AML-193 (cell line): ENCODE data around the gene C2CD4C.
"Not testable (repeated sequence)": the region's sequence is repeated elsewhere in the genome, so short reads cannot be mapped to it uniquely, and the experiment has no call there.

Source experiments
- DNase-seq, 2 experiments: peaks; one replicate each; lab custom pipeline; 2025; lab: John Stamatoyannopoulos, UW

Gene C2CD4C

GRCh38 chr19:398719-399118, 10.2 kb downstream of the C2CD4C start:
- DNase-seq = no peak

GRCh38 chr19:397941-398706, 10.8 kb downstream of the C2CD4C start:
- DNase-seq = no peak

DNA sequence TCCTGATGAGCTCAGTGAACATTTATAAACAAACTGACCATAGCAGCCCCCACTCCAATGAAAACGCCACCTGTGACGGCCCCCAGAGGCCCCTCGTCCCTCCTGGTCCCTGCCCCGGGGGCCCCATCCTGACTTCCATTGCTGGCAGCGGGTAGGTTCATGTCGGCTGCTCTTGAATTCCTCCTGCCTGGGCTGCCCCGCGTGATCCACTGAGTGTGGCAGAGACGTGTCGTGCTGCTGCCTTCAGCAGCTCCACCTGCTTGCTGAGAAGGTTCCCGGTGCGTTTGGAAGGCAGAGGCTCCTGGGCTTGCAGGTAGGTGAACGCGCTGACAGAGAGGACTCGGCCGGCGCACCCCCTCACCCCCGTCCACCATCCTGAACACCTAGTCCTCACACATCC, 11.6 kb downstream of the C2CD4C start:
- DNase-seq = no peak

GRCh38 chr19:395467-395866, 13.5 kb downstream of the C2CD4C start:
- DNase-seq = no peak

DNA sequence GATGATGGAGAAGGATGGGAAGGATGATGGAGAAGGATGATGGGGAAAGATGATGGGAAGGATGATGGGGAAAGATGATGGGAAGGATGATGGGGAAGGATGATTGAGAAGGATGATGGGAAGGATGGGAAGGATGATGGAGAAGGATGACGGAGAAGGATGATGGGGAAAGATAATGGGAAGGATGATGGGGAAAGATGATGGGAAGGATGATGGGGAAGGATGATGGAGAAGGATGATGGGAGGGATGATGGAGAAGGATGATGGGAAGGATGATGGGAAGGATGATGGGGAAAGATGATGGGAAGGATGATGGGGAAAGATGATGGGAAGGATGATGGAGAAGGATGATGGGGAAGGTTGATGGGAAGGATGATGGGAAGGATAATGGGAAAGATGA, 14.1 kb downstream of the C2CD4C start:
- not testable (repeated sequence) for DNase-seq

DNA sequence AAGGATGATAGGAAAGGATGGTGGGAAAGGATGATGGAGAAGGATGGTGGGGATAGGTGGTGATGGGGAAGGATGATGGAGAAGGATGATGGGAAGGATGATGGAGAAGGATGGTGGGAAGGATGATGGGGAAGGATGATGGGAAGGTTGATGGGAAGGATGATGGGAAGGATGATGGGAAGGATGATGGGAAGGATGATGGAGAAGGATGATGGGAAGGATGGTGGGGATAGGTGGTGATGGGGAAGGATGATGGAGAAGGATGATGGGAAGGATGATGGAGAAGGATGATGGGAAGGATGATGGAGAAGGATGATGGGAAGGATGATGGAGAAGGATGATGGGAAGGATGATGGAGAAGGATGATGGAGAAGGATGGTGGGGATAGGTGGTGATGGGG, 15.4 kb downstream of the C2CD4C start:
- DNase-seq = not testable (repeated sequence)

- no peak for DNase-seq
Observed at GRCh38 chr19:392375-392970, 16.5 kb downstream of the C2CD4C start.

DNA sequence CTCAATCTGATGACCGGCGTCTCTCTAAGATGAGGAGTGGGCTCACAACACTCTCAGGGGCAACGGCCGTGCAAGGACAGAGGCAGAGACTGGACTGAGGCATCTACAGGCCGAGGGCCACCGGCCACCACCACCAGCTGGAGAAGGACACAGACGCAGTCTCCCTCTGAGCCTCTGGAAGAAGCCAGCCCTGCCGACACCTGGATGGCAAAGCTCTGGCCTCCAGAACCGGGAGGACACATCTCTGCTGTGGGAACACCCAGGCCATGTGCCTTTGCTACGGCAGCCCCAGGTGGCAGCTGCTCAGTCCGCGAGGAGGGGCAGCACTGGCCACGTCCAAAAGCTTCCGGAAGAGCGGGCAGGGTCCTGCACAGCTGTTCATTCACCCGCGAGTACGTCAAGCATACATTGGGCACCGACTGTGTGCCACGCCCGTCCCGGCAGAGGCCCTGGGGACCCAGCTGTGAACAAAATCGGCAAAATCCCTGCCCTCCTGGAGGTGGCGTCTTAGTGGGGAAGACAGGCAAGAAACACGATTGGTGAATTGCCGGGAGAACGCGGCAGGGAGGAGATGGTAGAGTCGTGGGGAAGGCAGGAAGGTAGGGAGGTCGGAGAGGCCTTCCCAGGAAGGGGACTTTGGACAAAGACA, 17.1 kb downstream of the C2CD4C start:
- DNase-seq = no peak

DNA sequence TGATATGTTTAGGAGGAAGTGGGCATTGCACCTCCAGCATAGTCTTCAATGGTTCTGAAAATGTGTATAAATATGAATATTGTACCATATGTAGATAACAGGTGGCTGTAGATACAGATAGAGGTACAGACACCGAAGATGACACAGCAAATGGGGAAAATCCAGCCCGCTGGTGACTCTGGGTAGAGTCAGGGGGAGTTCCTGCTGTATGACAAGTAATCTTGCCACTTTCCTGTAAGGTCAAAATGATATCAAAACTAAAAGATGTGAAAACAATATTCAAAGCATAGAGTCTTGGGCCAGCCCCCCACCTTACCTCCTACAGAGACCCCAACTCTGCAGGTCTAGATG, 17.8 kb downstream of the C2CD4C start:
- DNase-seq = no peak

DNA sequence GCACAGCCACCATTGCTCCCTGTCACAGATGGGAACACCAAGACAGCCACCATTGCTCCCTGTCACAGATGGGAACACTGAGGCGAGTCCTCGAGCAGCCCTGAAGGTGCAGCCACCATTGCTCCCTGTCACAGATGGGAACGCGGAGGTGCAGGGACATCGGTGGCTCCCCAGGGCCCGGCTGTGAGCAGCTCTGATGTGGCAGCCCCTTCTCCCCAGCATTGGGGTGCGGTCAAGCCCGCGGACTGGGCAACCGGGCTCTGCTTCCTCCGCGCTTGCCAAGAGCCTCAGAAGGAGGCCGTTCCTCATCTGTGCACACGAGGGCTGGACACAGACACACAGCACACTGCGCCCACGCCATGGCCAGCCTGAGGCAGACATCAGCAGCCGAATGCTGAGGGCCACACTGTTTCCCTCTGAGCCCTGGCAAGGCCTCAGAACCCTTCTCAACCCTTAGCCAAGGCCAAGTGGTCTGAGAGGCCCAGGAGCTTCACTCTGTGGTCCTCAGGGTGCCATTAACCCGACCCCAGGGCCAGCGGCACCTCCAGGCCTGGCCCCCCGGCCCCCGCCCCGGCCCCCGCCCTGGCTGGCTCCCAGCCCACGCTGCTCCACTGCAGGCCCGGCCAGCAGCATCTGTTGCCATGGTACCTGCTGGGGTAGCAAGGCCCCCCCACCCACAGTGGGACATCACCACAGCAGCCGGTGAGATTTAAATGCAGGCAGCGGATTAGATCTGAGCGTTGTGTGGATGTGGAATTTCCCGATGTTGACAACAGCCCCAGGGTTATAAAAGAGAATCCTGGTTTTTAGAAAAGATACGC, 18.4 kb downstream of the C2CD4C start:
- no peak for DNase-seq

GRCh38 chr19:389935-390289, 19.0 kb downstream of the C2CD4C start:
- DNase-seq = no peak

DNA sequence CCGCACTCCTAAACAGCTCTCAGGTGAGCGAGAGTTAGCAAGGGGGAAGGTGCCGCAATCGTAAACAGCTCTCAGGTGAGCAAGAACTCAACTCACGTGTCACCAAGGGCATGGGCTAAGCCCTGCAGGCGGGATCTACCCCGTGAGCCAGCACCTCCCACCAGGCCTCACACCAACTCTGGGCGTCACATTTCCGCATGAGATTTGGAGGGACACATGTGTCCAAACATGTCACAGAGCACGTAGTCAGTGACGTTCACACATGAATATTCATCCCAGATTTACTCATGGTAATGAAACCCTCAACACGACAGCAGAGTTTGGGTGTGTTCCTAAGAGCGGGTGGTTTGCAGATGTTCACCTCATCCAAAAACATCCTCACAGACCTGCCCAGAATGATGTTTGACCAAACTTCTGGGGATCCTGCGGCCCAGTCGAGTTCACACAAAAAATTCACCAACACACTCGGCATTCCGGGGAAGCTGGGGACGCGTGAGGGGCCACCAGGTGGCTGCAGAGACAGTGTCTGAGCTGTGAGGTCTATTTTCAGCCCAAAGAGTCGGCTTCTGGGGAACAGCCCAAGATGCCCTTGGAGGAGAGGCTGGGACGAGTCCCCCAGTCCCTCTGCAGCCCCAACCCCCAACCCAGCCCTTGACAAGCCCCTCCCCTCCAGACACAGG, 19.6 kb downstream of the C2CD4C start:
- DNase-seq = no peak

DNA sequence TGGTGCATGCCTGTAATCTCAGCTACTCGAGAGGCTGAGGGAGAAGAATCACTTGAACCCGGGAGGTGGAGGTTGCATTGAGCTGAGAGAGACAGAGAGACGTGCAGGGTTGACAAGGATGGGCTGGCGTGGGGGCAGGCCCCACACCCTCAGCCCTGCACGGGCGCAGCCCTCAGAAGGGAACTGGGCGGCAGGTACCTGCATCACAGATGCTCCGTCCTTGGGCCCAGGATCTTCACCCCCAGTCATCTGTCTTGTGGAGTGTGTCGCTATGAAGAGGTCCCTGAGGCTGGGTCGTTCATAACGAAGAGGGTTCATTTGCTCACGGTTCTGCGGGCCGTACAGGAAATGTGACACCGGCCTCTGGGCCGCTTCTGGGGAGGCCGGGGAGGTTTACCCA, 20.3 kb downstream of the C2CD4C start:
- no peak for DNase-seq

GRCh38 chr19:387777-388176, 21.2 kb downstream of the C2CD4C start:
- no peak for DNase-seq

- DNase-seq = not testable (repeated sequence)
Observed at GRCh38 chr19:386632-387301, 22.2 kb downstream of the C2CD4C start.

GRCh38 chr19:386189-386588, 22.8 kb downstream of the C2CD4C start:
- DNase-seq = not testable (repeated sequence)

DNA sequence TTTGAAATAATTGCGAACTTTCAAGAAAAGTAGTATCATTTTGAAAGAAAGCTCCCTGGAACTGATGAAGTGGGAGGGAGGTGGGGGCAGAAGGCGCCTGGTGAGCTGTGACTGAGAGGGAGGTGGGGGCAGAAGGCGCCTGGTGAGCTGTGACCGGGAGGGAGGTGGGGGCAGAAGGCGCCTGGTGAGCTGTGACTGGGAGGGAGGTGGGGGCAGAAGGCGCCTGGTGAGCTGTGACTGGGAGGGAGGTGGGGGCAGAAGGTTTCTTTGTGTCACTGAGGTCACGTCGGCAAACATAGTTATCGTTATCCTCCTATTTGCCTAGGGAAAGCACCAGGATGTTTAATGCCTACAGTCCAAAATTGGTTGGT, 24.2 kb downstream of the C2CD4C start:
- DNase-seq = no peak

DNA sequence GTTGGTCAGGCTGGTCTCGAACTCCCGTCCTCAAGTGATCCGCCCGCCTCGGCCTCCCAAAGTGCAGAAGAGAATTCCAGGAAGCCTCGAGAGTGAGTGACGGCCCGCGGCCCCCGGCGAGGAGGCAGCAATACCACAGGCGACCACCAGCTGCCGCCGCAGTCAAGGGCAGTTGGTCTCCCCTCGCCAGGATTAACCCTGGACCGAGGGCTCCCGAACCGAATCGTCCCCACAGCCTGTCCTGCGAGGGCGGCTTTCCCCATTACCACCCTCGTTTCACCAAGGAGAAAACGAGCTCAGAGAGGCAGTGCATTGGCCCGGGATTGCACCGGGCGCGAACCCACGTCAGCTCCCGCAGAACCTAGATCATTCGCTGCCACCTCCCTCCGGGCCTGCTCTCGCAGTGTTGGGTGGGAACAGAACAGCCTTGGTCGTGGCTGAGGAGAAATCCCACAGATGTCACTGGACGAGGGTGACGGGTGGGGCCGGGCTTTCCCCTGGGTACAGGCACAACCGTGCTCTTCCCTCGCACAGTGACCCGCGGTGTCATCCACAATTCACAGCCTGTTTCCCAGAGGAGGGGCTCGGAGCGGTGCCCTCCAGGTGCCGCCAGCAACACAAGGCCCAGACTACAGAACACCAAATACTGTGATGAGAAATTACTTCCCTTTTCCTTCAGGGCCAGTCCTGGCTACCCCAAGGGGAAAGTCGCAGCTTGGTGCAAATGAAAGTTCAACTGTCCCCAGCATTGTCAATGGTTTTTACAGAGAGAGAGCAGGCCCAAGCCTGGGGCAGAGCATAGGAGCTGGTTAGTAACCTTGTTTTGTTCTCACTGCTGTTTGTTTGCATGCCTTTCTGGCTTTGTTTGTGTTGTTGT, 24.8 kb downstream of the C2CD4C start:
- no peak for DNase-seq

- DNase-seq = no peak
Observed at GRCh38 chr19:383040-383439, 25.9 kb downstream of the C2CD4C start.

DNA sequence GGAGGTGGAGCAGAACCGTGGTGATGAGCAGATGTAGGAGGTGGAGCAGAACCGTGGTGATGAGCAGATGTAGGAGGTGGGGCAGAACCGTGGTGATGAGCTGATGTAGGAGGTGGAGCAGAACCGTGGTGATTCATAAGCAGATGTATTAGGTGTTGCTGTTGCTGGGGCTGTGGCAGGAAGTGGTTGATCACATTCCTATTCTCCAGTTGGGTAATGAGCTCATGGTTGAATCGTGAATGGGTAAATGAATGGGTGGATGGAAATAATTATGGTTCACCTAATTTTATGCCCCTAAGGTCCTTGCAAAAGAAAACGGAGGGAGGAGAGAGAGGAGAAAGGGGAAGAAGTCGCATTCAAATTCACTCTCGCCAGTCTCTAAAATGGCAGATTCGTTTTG, 26.4 kb downstream of the C2CD4C start:
- not testable (repeated sequence) for DNase-seq

- DNase-seq = not testable (repeated sequence)
Observed at GRCh38 chr19:381901-382300, 27.0 kb downstream of the C2CD4C start.
